Fibroblast of villous mesenchyme (primary cell): ENCODE results near the gene TNS1. TPM values are rescaled to one million over a fixed set of nuclear protein-coding genes. Genes with fewer than 3 reads are reported as not detected.

Experiments
- DNase-seq: peaks from one replicate; pipeline ENCODE4 v3.0.0-alpha.2; 2010; ENCODE audit warnings: low read depth
- H3K4me3 ChIP-seq: 2 replicates; pipeline ENCODE4 v1.5.1; 2011; ENCODE audit warnings: low read depth, mild to moderate bottlenecking, low read length
- total RNA-seq: library from RNA; depleted of rRNA; stranded (reverse); fragments of >200 nt; gene quantifications from 2 replicates; pipeline ENCODE4 v1.2.3, GENCODE V29; 2012
- TF ChIP-seq, protein P1 (sequence below): IDR thresholded peaks from 2 replicates; pipeline ENCODE4 v1.5.1; 2012; ENCODE audit warnings: low read depth, mild to moderate bottlenecking, low read length; ENCODE audit not compliant: insufficient read depth

TNS1 gene
- total RNA-seq, 1 donor, result 127 TPM

- DNase-seq, result peak; percentile 68
- no peak overlapping the region for H3K4me3 ChIP-seq
- TF ChIP-seq, protein P1, sequence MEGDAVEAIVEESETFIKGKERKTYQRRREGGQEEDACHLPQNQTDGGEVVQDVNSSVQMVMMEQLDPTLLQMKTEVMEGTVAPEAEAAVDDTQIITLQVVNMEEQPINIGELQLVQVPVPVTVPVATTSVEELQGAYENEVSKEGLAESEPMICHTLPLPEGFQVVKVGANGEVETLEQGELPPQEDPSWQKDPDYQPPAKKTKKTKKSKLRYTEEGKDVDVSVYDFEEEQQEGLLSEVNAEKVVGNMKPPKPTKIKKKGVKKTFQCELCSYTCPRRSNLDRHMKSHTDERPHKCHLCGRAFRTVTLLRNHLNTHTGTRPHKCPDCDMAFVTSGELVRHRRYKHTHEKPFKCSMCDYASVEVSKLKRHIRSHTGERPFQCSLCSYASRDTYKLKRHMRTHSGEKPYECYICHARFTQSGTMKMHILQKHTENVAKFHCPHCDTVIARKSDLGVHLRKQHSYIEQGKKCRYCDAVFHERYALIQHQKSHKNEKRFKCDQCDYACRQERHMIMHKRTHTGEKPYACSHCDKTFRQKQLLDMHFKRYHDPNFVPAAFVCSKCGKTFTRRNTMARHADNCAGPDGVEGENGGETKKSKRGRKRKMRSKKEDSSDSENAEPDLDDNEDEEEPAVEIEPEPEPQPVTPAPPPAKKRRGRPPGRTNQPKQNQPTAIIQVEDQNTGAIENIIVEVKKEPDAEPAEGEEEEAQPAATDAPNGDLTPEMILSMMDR, result no peak
Observed at GRCh38 chr2:217935901-217936684, 66.7 kb downstream of the TNS1 start.

DNA sequence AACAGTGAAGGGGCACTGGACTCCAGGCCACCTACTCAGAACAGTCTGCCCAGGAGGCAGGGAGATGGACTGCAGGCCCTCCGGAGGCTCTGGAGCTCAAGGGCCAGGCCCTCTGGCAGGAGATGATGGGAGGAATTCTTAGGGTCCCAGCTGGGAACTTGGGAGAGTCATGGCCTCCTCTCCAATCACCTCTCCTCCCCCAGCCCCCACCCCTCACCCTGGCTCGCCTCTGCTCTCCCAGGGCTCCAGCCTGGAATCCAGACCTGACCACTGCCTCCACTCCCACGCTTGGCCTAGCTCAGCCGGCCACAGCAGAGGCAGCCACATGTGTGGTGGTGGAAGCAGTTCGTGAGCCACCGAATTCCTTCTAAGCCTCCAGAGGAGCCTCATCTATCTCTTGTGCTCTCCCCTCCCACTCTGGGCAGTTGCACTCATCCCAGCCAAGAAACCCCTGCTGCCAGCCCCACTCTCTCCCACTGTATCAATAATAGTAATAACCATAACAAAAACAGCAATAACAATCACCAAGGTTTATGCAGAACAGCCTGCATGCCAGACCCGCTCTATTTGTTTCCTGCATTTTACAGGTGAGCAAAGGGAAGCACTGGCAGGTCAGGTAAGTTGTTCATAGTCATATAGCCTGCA, 67.4 kb downstream of the TNS1 start:
- H3K4me3 ChIP-seq, result no peak overlapping the region
- TF ChIP-seq, protein P1, result no peak
- DNase-seq, result peak; percentile 76

DNA sequence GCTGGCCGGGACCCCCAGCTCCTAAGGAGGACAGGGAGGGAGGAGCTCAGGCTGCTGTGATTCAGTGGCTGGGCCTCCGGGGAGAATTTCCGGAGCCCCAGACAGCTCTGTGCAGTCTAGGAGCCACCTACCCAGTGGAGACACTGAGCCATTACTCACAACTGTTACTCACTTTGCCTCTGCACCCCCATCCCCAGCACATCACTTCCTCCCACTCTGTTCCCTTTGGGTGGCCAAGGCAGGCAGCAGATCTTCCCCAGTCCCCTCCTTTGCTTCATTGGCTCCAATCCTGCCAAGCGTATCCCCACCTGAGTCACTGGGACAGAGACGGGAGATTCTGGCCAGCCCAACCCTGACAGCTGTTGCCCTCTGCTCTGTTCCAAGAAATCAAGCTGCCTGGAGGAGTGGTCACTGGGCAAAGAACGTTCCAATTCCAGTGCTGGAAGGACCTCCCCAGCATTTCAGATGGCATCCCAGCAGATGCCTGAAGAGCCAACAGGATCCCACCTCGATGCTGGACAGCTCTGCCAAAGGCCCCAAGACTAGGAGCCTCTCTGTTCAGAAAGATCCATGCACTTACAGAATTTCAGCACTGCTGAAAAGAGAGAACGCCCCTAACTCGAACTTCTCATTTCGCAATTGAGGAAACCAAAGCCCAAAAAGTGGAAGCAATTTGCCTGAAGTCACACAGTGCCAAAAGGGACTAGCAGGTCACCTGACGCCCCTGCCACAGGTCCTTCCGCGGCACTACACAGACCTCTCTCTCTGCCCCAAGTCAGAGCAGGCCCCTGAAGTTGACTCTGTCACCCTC, 68.3 kb downstream of the TNS1 start:
- DNase-seq, result peak; percentile 73
- TF ChIP-seq, protein P1, result no peak
- H3K4me3 ChIP-seq, result no peak overlapping the region

DNA sequence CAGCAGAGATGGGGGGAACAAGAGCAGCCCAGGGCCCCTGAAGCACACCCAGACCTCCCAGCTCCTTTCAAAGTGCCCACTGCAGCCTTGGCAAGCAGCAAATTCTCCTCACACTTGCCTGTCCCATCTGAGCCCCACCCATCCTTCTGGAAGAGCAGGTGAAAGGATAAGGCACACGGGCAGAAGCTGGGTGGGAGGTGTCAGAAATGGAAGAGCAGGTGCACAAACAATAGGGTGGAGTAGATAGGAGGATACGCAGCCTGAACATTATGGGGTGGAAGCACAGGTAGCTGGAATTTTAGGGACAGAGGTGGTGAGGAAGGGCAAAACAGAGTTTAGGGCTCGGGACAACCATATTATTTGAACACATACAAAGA, 69.2 kb downstream of the TNS1 start:
- no peak overlapping the region for H3K4me3 ChIP-seq
- DNase-seq, result no peak
- TF ChIP-seq, protein P1, result no peak

DNA sequence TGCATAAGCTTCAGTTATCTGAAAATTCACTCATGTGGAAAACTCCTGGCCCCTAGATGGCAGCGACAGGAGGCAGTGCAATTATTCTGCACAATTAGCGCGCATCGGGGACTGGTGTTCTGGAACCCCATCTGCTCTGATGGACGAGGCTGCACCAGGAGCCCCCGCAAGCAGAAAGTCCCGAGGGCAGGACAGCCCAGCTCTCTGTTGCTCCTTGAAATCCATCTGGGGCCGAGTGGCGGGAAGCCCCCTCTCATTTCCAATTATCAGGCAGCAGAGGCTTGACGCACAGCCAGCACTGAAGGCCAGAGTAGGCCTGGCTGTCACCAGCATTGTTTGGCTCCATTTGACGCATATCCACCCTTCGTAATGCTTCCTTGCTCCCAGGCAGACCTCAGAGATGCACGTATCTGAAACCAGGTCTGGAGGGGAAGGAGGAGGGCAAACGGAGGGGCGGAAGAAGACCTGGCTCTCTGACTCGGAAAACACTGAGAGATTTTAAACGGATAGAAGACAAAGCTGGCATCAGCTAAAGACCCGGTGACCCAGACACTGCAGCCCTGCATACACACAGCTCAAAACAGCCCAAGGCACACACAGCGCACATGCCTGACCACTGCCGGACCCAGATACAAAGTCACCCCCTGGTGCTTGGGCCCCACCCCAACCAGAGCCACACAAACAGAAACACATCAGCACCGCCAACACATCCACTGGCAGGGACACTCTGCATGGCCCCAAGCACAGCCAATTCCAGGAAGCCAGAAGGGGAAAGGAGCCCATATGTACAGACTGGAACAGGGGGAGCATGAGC, 69.8 kb downstream of the TNS1 start:
- H3K4me3 ChIP-seq, result no peak overlapping the region
- TF ChIP-seq, protein P1, result peak; percentile 11
- DNase-seq, result no peak
